Tibial nerve (tissue), 4 donors: ENCODE results near the gene TAF9B.

Experiments
- CTCF ChIP-seq, 5 experiments: fragments of 200-600 bp in 3 of 5; fragments of 450-650 bp in 2 of 5; sonication (generic) in 3 of 5; IDR thresholded peaks; one replicate each; pipeline ENCODE4 v1.5.1; 2016 to 2019; ENCODE audit warnings: antibody characterized with exemption in 5 of 5, mild to moderate bottlenecking in 3 of 5, moderate library complexity in 2 of 5
- EP300 ChIP-seq, 2 donors: sonication (generic); formaldehyde crosslinking; IDR thresholded peaks; one replicate each; pipeline ENCODE4 v1.6.1; 2017; ENCODE audit warnings: antibody characterized with exemption in 2 of 2, mild to moderate bottlenecking in 1 of 2

- TF ChIP-seq CTCF (IDR thresholded peaks at IDR 0.05) (no peak), EP300 (IDR thresholded peaks at IDR 0.05) (no peak)
Measured at GRCh38 chrX:78140206-78140605, 756 bp upstream of the TAF9B start.
